Measurements from ENCODE around the gene ZBTB48. TPM values are rescaled to one million over a fixed set of nuclear protein-coding genes. Genes with fewer than 3 reads are reported as not detected.

Gene ZBTB48
- polyA plus RNA-seq, 3 donors, result 13.2 to 94.2 (median 23.0) TPM

DNA sequence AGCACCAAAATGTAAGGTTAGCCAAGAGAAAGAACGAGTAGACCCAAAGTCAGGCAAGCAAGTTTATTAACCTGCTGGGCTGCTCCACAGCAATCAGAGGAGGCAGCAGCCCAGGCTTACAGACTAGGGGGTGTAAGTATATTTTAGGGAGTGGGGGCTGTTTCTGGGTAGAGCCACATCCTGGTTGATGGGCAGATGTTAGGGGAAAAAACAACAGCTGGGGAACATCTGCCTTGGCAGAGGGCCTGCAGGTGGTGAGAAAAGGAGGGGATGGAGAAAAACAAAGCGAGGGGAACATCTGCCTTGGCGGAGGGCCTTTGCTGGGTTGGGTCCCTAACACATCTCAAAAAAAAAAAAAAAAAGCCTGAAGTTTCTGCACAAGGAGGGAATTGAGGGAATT, 9.7 kb upstream of the ZBTB48 start:
- no peak overlapping the region for H3K4me2 ChIP-seq (replicated peaks; ENCODE audit: extremely low read depth, low read length, poor library complexity, severe bottlenecking)
- Mint-ChIP-seq H3K36me3 (no peaks in the 10 kb centered on the region), H3K4me3 (no peak overlapping the region), H3K27me3 (ENCODE audit: low read depth in 3 of 3) (peaks cover 6 to 11% (median 9%) of the 10 kb centered on the region in 3 donors), H3K27ac (no peak overlapping the region), H3K4me1 (no peaks in the 10 kb centered on the region), H3K9me3 (peaks cover 0 to 8% (median 4%) of the 10 kb centered on the region in 7 donors)
- TF ChIP-seq, protein P1, sequence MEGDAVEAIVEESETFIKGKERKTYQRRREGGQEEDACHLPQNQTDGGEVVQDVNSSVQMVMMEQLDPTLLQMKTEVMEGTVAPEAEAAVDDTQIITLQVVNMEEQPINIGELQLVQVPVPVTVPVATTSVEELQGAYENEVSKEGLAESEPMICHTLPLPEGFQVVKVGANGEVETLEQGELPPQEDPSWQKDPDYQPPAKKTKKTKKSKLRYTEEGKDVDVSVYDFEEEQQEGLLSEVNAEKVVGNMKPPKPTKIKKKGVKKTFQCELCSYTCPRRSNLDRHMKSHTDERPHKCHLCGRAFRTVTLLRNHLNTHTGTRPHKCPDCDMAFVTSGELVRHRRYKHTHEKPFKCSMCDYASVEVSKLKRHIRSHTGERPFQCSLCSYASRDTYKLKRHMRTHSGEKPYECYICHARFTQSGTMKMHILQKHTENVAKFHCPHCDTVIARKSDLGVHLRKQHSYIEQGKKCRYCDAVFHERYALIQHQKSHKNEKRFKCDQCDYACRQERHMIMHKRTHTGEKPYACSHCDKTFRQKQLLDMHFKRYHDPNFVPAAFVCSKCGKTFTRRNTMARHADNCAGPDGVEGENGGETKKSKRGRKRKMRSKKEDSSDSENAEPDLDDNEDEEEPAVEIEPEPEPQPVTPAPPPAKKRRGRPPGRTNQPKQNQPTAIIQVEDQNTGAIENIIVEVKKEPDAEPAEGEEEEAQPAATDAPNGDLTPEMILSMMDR (IDR thresholded peaks at IDR 0.05), result no peak
- H3K36me3 ChIP-seq (replicated peaks in 1 of 2; ENCODE audit: control insufficient read depth in 1 of 2, insufficient read depth in 2 of 2, low read length in 2 of 2), result no peaks in the 10 kb centered on the region
- no peaks in the 10 kb centered on the region for H3K79me2 ChIP-seq (ENCODE audit: insufficient read depth, low read length)
- no peaks in the 10 kb centered on the region for H4K20me1 ChIP-seq (ENCODE audit: insufficient read depth, low read length)
- H3K4me3 ChIP-seq (replicated peaks in 1 of 3; ENCODE audit: low read depth in 2 of 3, low read length in 3 of 3), result no peak overlapping the region
- no peak overlapping the region for H3K27ac ChIP-seq (ENCODE audit: low read depth in 1 of 2, low read length in 2 of 2)
- no peak overlapping the region for H3K9ac ChIP-seq (ENCODE audit: insufficient read depth, low read length, poor library complexity, severe bottlenecking)
- 71% methylated on average over 1 of the region's 3 CpGs for WGBS (ENCODE audit: insufficient coverage)
- H3K4me1 ChIP-seq (ENCODE audit: control insufficient read depth in 1 of 2, insufficient read depth in 2 of 2, low read length in 2 of 2), result no peaks in the 10 kb centered on the region
- intact Hi-C loops (cut with micrococcal nuclease), result no loop called here
- no peaks in the 10 kb centered on the region for H3K27me3 ChIP-seq (ENCODE audit: control insufficient read depth in 2 of 2, insufficient read depth in 2 of 2, low read length in 2 of 2)
- peaks cover 0 to 9% of the 10 kb centered on the region in 2 donors for H3K9me3 ChIP-seq (replicated peaks in 1 of 2; ENCODE audit: control insufficient read depth in 1 of 2, insufficient read depth in 1 of 2, low read length in 2 of 2)
- H2AFZ ChIP-seq (ENCODE audit: insufficient read depth, low read depth, low read length, poor library complexity, severe bottlenecking), result no peak overlapping the region
- no peak for DNase-seq

DNA sequence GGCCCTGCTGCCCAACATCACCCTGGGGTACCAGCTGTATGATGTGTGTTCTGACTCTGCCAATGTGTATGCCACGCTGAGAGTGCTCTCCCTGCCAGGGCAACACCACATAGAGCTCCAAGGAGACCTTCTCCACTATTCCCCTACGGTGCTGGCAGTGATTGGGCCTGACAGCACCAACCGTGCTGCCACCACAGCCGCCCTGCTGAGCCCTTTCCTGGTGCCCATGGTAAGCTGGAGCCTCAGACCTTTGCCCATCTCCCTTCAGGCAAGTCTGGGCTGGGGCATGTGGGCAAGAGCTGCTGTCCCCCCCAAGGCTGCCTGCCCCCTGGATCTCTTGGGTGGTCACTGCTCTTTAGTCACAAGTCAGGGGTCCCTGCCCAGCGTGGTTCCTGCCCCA, 8.8 kb upstream of the ZBTB48 start:
- H3K27ac Mint-ChIP-seq, result no peak overlapping the region
- intact Hi-C loops (cut with micrococcal nuclease), result no loop called here
- TF ChIP-seq, protein P1 (IDR thresholded peaks at IDR 0.05), result no peak
- H3K4me3 ChIP-seq (replicated peaks in 1 of 3; ENCODE audit: low read depth in 2 of 3, low read length in 3 of 3), result no peak overlapping the region
- H3K4me1 ChIP-seq (ENCODE audit: control insufficient read depth in 1 of 2, insufficient read depth in 2 of 2, low read length in 2 of 2), result no peaks in the 10 kb centered on the region
- peaks cover 0 to 8% (median 4%) of the 10 kb centered on the region in 7 donors for H3K9me3 Mint-ChIP-seq
- H3K9me3 ChIP-seq (replicated peaks in 1 of 2; ENCODE audit: control insufficient read depth in 1 of 2, insufficient read depth in 1 of 2, low read length in 2 of 2), result peaks cover 0 to 9% of the 10 kb centered on the region in 2 donors
- no peaks in the 10 kb centered on the region for H3K36me3 Mint-ChIP-seq
- no peaks in the 10 kb centered on the region for H4K20me1 ChIP-seq (ENCODE audit: insufficient read depth, low read length)
- H3K27me3 Mint-ChIP-seq (ENCODE audit: low read depth in 3 of 3), result peaks cover 7 to 11% (median 9%) of the 10 kb centered on the region in 3 donors
- H3K4me1 Mint-ChIP-seq, result no peaks in the 10 kb centered on the region
- no peaks in the 10 kb centered on the region for H3K36me3 ChIP-seq (replicated peaks in 1 of 2; ENCODE audit: control insufficient read depth in 1 of 2, insufficient read depth in 2 of 2, low read length in 2 of 2)
- H3K79me2 ChIP-seq (ENCODE audit: insufficient read depth, low read length), result no peaks in the 10 kb centered on the region
- DNase-seq, result no peak
- H3K27ac ChIP-seq (ENCODE audit: low read depth in 1 of 2, low read length in 2 of 2), result no peak overlapping the region
- H2AFZ ChIP-seq (ENCODE audit: insufficient read depth, low read depth, low read length, poor library complexity, severe bottlenecking), result no peak overlapping the region
- H3K9ac ChIP-seq (ENCODE audit: insufficient read depth, low read length, poor library complexity, severe bottlenecking), result no peak overlapping the region
- WGBS (ENCODE audit: insufficient coverage), result 71% methylated on average over 5 of the region's 5 CpGs
- H3K27me3 ChIP-seq (ENCODE audit: control insufficient read depth in 2 of 2, insufficient read depth in 2 of 2, low read length in 2 of 2), result no peaks in the 10 kb centered on the region
- no peak overlapping the region for H3K4me2 ChIP-seq (replicated peaks; ENCODE audit: extremely low read depth, low read length, poor library complexity, severe bottlenecking)
- no peak overlapping the region for H3K4me3 Mint-ChIP-seq

Data from CD14-positive monocyte (primary cell).